Neural progenitor cell (in vitro differentiated cells): ENCODE results near the gene KIF9. TPM values are rescaled to one million over a fixed set of nuclear protein-coding genes. Genes with fewer than 3 reads are reported as not detected.

Experiments
- DNase-seq: peaks from one replicate; pipeline ENCODE4 v3.0.0-alpha.2; 2016; ENCODE audit warnings: low spot score
- H2AFZ ChIP-seq: fragments of 200-600 bp; sonication (generic); replicated peaks from 2 replicates; pipeline ENCODE4 v1.6.1; 2016; ENCODE audit warnings: antibody characterized with exemption
- H3F3A ChIP-seq: fragments of 200-600 bp; sonication (generic); 2 replicates; pipeline ENCODE4 v1.6.1; 2016; ENCODE audit warnings: antibody characterized with exemption, low read depth
- H3K27ac ChIP-seq: fragments of 200-600 bp; sonication (generic); 2 replicates; pipeline ENCODE4 v1.5.1; 2016; ENCODE audit warnings: mild to moderate bottlenecking
- H3K27me3 ChIP-seq: fragments of 200-600 bp; sonication (generic); 2 replicates; pipeline ENCODE4 v1.6.1; 2016; ENCODE audit warnings: mild to moderate bottlenecking, moderate library complexity
- H3K36me3 ChIP-seq: fragments of 200-600 bp; sonication (generic); 2 replicates; pipeline ENCODE4 v1.5.1; 2016
- H3K4me1 ChIP-seq: fragments of 200-600 bp; sonication (generic); 2 replicates; pipeline ENCODE4 v1.6.1; 2016; ENCODE audit warnings: mixed run types
- H3K4me2 ChIP-seq: fragments of 200-600 bp; sonication (generic); 2 replicates; pipeline ENCODE4 v1.6.1; 2016
- H3K4me3 ChIP-seq: fragments of 200-600 bp; sonication (generic); 2 replicates; pipeline ENCODE4 v1.5.1; 2016
- H3K79me2 ChIP-seq: fragments of 200-600 bp; sonication (generic); 2 replicates; pipeline ENCODE4 v1.6.1; 2016; ENCODE audit warnings: low read depth
- H3K9ac ChIP-seq: fragments of 200-600 bp; sonication (generic); 2 replicates; pipeline ENCODE4 v1.6.1; 2016
- H3K9me3 ChIP-seq: fragments of 200-600 bp; sonication (generic); 2 replicates; pipeline ENCODE4 v1.5.1; 2016; ENCODE audit warnings: low read depth
- H4K20me1 ChIP-seq: fragments of 200-600 bp; sonication (generic); 2 replicates; pipeline ENCODE4 v1.6.1; 2016; ENCODE audit warnings: low read depth
- H3K27ac Mint-ChIP-seq: 3 replicates; pipeline ENCODE4 v1.8.0; 2021; ENCODE audit warnings: mixed read lengths
- H3K27me3 Mint-ChIP-seq: 2 replicates; pipeline ENCODE4 v1.8.0; 2022; ENCODE audit warnings: low read depth, mild to moderate bottlenecking, inconsistent platforms, moderate library complexity, mixed read lengths; ENCODE audit not compliant: insufficient read depth
- H3K36me3 Mint-ChIP-seq: 3 replicates; pipeline ENCODE4 v1.8.0; 2021; ENCODE audit warnings: mixed read lengths
- H3K4me1 Mint-ChIP-seq: 3 replicates; pipeline ENCODE4 v1.8.0; 2021; ENCODE audit warnings: mixed read lengths
- H3K4me3 Mint-ChIP-seq: 3 replicates; pipeline ENCODE4 v1.8.0; 2021; ENCODE audit warnings: mild to moderate bottlenecking, moderate library complexity, mixed read lengths
- H3K9me3 Mint-ChIP-seq: 3 replicates; pipeline ENCODE4 v1.8.0; 2020; ENCODE audit warnings: mixed read lengths
- CTCF ChIP-seq: fragments of 200-600 bp; sonication (generic); IDR thresholded peaks from 2 replicates; pipeline ENCODE4 v1.5.1; 2017; ENCODE audit warnings: antibody characterized with exemption, mild to moderate bottlenecking
- EZH2 ChIP-seq: fragments of 200-600 bp; sonication (generic); IDR thresholded peaks from 2 replicates; pipeline ENCODE4 v1.6.1; 2017; ENCODE audit warnings: antibody characterized with exemption, mild to moderate bottlenecking, moderate library complexity
- EZH2phosphoT487 ChIP-seq: fragments of 200-600 bp; sonication (generic); IDR thresholded peaks from 2 replicates; pipeline ENCODE4 v1.6.1; 2017; ENCODE audit warnings: antibody characterized with exemption
- total RNA-seq: library from RNA; depleted of rRNA; stranded (reverse); fragments of >200 nt; gene quantifications from 2 replicates; pipeline ENCODE4 v1.2.3, GENCODE V29; 2015; ENCODE audit warnings: low replicate concordance

The KIF9 gene
- total RNA-seq, 1 donor from 2014 or later = 6.4 TPM

- Histone ChIP-seq H3K27me3 (no peaks in the 10 kb centered on the region), H3K79me2 (no peaks in the 10 kb centered on the region), H4K20me1 (no peaks in the 10 kb centered on the region), H3K4me2 (no peak overlapping the region), H3F3A (no peaks in the 10 kb centered on the region), H3K36me3 (no peaks in the 10 kb centered on the region), H3K4me1 (no peaks in the 10 kb centered on the region), H3K4me3 (no peak overlapping the region), H3K27ac (no peak overlapping the region), H2AFZ (no peak overlapping the region), H3K9ac (no peak overlapping the region), H3K9me3 (no peaks in the 10 kb centered on the region)
- no peaks in the 10 kb centered on the region for H3K36me3 Mint-ChIP-seq
- H3K4me1 Mint-ChIP-seq = peaks cover 12% of the 10 kb centered on the region
- no peak overlapping the region for H3K27ac Mint-ChIP-seq
- peaks cover 4% of the 10 kb centered on the region for H3K27me3 Mint-ChIP-seq
- TF ChIP-seq EZH2phosphoT487 = no peak
- TF ChIP-seq CTCF = no peak
- TF ChIP-seq EZH2 = no peak
- H3K4me3 Mint-ChIP-seq = no peak overlapping the region
- DNase-seq = no peak
- H3K9me3 Mint-ChIP-seq = no peaks in the 10 kb centered on the region
These were observed 16.7 kb downstream of the KIF9 start for GRCh38 chr3:47265725-47266428.

GRCh38 chr3:47265008-47265407, 17.6 kb downstream of the KIF9 start:
- H3K36me3 Mint-ChIP-seq = no peaks in the 10 kb centered on the region
- Histone ChIP-seq H3K4me2 (no peak overlapping the region), H3K27me3 (no peaks in the 10 kb centered on the region), H3K4me1 (no peaks in the 10 kb centered on the region), H4K20me1 (no peaks in the 10 kb centered on the region), H3K9me3 (no peaks in the 10 kb centered on the region), H3K36me3 (no peaks in the 10 kb centered on the region), H2AFZ (no peak overlapping the region), H3K9ac (no peak overlapping the region), H3F3A (no peaks in the 10 kb centered on the region), H3K27ac (no peak overlapping the region), H3K4me3 (no peak overlapping the region), H3K79me2 (no peaks in the 10 kb centered on the region)
- peaks cover 14% of the 10 kb centered on the region for H3K4me1 Mint-ChIP-seq
- DNase-seq = no peak
- H3K9me3 Mint-ChIP-seq = no peaks in the 10 kb centered on the region
- H3K27ac Mint-ChIP-seq = no peak overlapping the region
- no peak for TF ChIP-seq EZH2phosphoT487
- TF ChIP-seq CTCF = no peak
- TF ChIP-seq EZH2 = no peak
- H3K27me3 Mint-ChIP-seq = peaks cover 4% of the 10 kb centered on the region
- no peak overlapping the region for H3K4me3 Mint-ChIP-seq

GRCh38 chr3:47261301-47261700, 21.3 kb downstream of the KIF9 start:
- H3K27ac Mint-ChIP-seq = peak overlapping the region; percentile 33
- H3K79me2 ChIP-seq = no peaks in the 10 kb centered on the region
- H3K27me3 ChIP-seq = no peaks in the 10 kb centered on the region
- H3K4me1 ChIP-seq = peaks cover 4% of the 10 kb centered on the region
- no peak overlapping the region for H3K27ac ChIP-seq
- DNase-seq = no peak
- no peaks in the 10 kb centered on the region for H3F3A ChIP-seq
- H3K9me3 ChIP-seq = no peaks in the 10 kb centered on the region
- no peaks in the 10 kb centered on the region for H3K9me3 Mint-ChIP-seq
- H3K4me3 Mint-ChIP-seq = no peak overlapping the region
- no peak overlapping the region for H3K4me3 ChIP-seq
- H4K20me1 ChIP-seq = no peaks in the 10 kb centered on the region
- peaks cover 11% of the 10 kb centered on the region for H3K4me1 Mint-ChIP-seq
- TF ChIP-seq EZH2 = no peak
- TF ChIP-seq CTCF = no peak
- no peak for TF ChIP-seq EZH2phosphoT487
- H3K27me3 Mint-ChIP-seq = peaks cover 5% of the 10 kb centered on the region
- H3K36me3 Mint-ChIP-seq = no peaks in the 10 kb centered on the region
- H3K9ac ChIP-seq = no peak overlapping the region
- no peaks in the 10 kb centered on the region for H3K36me3 ChIP-seq
- no peak overlapping the region for H2AFZ ChIP-seq
- no peak overlapping the region for H3K4me2 ChIP-seq
